DMS 273 (cell line): ENCODE measurements around the gene GALNT16.

ENCODE experiments used
- DNase-seq: peaks from one replicate; lab custom pipeline; 2025; ENCODE audit not compliant: unreplicated experiment; lab: John Stamatoyannopoulos, UW

GALNT16 gene

DNA sequence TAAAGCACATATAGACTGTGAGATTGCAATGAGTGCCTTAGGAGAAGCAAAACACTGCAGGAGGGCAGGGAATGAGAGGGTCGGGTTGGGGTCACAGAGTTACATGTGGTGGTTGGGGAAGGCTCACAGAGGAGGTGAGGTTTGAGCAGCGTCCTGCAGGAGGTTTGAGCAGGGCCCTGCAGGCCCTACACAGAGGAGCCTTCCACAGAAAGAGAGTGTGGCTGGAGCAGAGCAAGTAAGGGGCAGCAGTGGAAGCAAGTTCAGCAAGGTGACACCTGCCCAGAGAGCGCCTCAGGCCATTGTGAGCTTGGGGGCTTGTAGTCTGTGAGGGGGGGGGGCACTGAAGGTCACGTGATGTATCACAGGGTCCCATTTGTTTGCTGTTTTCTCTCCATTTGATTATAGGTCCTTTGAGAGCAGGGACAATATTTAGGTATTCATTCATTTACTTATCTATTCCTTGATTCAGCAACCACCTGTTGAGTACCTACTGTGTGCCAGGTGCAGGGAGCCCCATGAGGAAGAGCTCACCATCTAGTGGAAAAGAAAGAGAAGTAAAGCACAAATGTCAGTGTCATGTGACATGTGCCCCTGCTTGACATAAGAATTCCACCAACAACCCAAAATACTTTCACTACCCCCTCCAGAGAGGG is 56.6 kb downstream of the GALNT16 start:
- no peak for DNase-seq

DNA sequence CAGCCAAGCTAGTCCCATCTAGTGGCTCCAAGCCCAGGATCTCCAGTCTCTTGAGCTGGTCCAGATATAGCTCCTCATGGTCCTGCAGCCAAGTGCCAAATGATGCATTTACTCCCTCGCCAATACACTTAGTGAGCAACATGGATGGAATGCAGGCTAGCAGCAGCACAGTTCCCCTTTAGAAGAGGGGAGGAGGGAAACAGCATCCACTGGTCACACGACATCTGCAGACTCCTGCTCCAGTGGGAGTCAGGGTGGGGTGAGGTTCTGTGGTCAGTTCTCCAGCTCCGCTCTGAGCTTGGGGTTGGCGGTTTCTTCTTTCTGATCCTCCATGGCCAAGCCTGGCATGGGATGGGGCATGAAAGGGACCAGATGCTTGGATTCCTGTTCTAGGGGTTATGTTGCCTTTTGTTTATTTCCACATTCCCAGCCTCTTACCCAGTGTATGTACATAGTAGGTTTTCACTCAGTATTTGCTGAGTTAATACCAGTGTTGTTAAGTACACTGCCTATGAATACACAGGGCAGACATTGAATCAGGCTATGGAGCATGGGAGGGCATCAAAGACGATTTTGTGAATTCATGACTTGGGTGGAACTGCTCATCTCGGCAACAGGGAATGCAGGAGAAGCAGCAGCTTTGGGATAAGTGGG is 57.3 kb downstream of the GALNT16 start:
- no peak for DNase-seq

DNA sequence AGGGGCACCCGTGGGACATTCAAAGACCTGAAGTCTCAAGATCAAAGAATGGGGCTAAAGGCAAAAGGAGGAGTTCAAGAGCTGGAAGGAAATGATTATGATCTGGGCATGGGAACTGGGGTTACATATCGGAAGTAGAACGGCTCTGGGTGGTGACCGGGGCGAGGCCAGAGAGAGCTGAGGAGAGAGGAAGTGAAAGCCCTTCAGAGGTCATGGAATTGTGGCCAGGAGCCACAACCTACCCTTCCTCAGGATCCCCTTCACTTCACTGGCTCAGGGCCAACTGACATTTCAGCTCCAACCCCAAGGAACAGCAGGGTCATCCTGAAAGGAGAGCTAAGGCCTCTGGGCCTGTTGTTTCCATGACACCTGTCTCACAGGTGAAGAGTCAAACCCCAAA is 57.8 kb downstream of the GALNT16 start:
- no peak for DNase-seq

DNA sequence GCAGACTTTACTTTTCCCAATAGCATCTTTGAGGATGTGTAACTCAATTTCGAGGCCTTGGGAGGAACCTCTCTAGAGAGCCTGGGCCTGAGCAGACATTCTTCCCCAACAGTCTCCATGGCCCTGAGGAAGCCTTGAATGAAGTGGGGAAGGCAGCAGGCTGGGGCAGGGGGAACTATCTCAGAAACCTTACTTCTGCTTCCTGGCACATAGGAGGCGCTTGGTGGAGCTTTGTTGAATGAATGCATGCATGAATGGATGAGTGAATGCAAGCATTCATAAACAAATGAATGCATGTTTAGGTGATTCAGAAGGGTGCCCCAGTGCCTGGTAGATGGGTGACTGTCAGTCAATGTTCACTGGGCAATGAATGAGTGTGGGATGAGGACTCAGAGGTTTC is 58.3 kb downstream of the GALNT16 start:
- DNase-seq: no peak

DNA sequence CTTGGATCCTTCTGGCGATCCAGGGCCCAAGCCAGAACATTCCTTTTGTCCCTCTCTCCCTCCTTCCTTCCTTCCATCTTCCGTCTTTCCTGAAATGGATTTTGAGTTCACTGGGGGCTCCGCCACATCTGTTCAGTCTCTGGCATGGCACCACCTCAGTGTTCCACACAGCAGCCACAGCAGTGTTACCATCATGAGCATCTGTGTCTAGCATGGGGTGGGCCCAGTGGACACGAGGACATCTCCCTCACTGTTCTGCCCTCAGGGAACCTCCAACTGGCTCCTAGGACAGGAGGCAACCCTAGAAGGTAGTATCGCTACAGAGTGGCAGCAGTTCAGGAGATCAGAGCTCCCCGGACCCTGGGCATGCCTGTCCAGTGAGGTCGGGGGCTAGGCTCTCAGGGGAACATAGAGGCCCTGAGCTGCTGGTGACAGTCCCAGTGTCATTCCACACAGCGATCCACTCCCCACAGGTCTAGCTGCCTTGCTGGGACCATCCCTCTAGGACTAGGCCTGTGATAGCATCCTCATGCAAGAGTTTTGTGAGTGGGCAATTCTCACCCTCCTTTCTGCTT is 59.0 kb downstream of the GALNT16 start:
- no peak for DNase-seq

DNA sequence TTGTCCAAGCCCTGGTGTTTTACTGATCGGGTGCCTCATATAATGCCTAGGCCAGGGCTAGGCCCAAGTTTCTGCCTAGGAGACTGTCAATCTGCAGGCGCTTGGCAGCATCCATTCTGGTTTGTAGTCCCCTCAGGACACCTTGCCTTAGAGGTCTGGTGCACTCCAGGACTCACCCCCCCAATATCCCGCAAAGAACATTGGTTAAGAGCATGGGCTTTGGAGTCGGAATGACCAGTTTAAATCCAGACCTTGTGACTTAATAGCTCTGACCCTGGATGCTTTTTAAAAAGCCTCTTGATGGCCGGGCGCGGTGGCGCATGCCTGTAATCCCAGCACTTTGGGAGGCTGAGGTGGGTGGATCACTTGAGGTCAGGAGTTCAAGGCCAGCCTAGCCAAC is 60.0 kb downstream of the GALNT16 start:
- DNase-seq: no peak

DNA sequence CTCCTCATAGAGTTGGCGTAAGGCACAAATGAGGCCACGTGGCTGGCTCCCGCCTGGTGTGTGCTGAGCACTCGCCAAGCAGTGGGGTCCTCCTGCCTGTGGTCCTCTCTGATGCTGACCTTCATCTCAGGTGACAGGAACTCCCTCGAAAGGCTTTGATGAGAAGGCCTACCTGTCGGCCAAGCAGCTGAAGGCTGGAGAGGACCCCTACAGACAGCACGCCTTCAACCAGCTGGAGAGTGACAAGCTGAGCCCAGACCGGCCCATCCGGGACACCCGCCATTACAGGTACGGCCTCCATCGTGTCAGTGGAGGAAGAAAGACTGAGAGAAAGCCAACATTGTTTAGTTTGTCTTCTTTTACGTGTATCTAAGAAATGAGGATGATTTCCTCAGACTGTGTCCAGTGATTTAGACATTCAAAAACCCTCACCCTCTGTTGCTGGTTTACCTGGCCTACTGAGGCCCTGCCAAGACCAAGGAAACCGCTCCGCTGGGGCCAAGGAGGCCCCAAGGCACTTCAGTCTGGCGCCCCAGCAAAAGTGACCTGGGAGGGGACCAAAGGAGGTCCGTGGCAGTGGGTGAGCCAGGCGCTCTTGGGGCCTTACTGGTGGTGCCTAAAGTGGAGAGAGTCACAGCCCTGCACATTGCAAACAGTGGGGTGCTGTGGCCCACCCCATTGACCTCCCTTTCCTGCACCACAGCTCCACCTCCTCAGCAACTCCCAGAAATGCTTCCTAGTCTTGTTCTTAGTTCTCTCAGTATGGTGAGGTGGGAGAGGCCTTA is 60.8 kb downstream of the GALNT16 start:
- DNase-seq: no peak

DNA sequence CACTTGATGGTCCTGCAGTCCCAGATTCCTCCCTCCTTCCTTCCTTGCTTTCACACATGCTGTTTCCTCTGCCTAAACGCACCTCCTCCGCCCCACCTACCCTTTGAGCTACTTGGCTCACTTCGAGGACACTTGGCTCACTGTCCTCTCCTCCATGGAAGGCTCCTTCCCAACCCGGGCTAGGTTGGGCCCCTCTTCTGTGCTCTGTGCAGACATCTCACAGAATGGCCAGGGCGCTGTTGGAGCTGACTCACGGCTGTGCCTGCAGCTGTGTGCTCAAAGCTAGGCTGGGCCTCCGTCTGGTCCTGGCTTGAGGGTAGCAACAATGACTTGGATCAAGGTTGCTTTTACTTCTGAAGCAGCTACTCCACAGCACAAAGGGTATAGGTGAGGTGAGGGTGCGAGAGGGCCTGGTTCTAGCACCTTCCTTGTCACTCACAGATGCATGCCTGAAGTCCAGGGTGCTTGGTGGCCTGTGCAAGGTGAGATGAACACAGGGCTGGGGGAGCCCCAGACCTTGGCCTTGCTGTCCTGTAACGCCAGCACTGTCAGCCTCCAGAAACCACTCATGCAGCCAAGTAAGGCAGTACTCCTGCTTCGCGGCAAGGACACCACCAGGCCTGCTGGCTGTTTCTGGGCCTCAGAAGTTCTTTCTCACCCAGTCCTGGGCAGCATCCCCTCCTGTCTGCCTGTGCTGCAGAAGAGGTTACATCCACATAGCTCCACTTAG is 61.8 kb downstream of the GALNT16 start:
- no peak for DNase-seq

DNA sequence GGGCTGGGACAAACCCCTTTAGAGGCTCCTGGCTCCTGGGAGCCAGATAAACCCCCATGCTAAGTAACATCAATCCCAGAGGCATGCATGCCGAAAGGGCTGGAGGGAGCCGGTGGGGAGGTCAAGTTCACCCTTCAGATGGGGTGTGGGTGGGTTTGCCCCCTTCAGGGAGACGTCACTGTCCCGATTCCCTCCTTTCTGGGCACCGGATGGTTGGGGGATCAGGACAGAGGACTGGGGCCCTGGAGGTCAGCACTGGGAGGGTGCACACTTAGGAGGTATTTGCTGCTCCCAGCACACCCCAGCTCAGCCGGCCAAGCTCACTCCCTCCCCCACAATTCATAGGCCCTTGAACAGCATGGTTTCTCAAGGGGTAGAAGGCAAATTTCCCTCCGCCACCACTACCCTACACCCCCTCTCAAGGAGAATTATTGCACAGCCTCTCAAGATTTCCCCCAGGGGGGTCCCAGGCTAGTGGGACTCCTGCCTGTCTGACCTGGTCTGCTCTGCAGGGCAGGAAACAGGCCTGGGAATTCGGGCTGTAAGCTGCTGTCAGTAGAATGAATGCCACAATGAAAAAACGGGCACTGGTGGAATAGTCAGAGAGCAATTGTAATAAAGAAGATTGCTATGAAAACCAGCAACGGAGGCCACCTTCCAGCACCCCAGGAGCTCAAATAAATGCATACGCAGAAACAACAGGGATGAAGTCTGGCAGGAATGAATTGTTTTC is 63.5 kb downstream of the GALNT16 start:
- DNase-seq: no peak

DNA sequence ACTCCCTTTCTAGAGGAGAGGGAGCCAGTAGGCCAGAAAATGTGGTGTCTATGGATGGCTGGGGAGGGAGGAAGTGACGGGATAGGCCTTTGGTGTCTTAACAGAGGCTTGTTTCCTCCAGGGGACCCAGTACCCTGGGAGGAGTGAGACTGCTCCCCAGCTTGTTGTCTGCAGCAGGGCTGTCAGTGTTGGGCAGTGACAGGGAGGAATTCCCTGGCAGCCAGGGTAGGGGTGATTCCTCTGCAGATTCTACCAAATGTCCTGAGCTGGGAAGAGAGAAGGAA is 64.0 kb downstream of the GALNT16 start:
- DNase-seq: no peak

DNA sequence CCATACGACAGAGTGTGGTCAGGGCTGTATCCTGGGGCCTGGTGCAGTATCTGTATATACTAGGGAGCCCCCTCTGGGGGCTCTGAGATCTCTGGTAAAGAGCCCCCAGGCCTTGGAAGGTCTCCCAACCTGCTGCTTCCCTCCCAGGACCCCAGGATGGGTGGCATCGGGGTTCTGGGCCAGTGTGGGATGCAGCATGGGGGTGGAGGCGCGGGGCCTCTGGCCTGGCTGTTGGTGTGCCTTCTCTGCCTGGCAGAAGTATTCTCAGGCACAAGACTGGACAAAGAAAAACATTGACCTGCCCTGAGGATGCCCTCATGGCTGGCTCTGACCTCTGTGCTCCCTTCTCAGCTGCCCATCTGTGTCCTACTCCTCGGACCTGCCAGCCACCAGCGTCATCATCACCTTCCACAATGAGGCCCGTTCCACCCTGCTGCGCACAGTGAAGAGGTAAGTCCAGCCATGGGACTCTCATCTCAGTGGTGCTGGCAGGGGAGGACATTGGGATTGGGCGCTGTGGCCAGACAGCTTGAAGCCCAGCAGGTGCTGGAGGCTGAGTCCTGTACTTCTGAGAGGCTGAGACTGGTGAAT is 64.5 kb downstream of the GALNT16 start:
- no peak for DNase-seq

DNA sequence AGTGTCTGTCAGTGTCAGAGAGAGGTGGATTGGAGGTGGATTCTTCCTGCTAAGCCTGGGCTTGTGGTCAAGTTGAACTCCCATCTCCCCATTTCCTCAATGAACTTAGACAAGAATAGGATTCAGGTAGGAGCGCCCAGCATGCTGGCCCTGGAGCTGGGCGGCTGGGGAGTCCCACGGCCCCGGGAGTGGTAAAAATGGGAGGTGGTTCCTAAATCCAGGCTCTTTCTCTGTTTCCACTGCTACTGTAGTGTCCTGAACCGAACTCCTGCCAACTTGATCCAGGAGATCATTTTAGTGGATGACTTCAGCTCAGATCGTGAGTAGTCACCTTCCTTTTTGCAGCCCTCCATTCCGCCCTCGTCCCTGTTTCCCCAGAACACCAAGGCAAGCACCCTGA is 65.1 kb downstream of the GALNT16 start:
- no peak for DNase-seq

DNA sequence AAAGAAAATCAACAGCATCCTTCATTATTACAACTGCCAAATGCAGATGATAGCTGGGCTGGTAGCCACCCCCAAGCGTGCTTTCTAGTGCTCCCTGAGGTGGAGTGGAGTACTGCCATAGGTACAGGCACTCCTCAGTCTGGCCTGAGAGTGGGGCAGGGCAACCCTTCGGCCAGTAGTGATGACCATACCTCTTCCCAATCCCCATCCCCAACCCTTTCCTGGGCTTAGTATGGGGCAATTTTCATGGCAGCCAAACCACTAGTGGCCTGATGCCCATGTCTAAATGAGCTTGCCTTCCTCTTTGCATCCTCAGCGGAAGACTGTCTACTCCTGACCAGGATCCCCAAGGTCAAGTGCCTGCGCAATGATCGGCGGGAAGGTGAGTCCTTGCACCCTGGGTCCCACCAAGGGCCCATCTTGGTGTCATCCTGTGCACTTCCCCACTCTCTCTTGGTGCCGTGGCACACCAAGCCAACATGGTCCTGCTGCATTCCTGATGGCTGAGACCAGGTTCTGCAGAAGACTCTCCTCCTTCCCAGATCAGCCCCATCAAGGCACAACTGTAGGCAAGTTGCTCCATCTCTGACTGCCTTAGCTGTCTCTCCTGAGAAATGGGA is 65.8 kb downstream of the GALNT16 start:
- DNase-seq: peak; percentile 10

DNA sequence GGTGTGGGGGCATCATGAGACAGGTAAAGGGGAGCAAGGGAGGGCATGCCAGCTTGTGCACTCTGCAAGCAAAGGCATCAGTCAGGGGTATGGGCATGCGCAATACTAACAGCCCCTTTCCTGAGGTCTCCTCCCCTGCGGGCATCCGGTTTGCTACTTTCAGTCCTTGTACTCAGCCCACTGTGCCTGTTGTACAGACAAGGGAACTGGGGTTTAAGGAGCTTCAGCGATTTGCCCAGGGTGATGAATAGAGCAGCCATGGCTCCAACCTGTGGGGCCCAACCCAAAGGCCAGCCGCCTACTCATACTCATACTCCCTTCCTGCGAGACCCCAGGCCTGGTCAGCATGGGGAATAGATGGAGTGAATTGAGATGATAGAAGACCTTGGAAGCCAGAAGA is 66.7 kb downstream of the GALNT16 start:
- no peak for DNase-seq

DNA sequence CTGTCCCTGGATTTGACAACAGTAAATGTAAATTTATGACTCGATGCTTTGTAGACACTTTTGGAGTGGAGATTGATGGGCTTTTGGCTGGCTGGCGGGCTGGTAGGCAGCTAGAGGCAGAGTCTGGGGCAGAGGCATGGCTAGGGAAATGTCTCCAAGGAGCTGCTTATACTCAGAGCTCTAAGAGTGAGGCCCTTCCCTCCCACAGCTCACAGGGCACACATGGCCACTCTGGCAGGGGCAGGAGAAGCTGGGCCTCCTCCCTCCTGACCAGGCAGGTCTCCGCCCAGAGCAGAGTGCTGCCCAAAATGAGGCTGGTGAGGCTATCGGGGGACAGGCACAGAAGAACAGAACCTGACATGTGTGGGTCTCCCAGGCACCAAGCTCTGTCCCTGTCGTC is 67.5 kb downstream of the GALNT16 start:
- DNase-seq: no peak

DNA sequence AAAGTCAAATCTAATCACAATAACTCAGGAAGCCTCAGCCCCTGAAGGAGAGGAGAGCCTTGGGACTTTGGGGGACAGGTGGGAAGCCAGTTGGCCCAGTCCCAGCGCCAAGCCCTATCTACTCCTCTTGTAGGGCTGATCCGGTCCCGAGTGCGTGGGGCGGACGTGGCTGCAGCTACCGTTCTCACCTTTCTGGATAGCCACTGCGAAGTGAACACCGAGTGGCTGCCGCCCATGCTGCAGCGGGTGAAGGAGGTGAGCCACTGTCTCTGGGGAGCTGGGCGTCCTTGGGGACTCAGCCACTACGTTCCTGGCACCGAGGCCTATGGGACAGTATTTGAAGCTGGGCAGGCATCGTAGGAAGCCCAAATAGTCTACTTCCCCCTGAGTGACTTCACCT is 68.4 kb downstream of the GALNT16 start:
- no peak for DNase-seq

DNA sequence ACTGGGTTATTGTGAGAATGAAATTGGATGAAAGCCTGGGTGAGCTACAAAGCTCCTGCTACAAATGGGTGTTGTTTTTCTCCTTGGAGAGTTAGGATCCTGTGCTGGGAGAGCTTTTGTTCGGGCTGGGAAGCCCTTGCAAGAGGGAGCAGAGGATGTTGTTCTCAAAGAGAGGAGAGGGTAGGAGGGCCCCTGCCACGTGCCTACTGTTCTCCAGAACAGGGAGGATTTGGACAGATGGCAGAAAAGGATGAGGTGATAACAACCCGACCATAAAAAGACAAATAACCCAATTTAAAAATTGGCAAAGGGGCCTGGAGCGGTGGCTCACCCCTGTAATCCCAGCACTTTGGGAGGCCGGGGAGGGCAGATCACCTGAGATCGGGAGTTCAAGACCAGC is 68.8 kb downstream of the GALNT16 start:
- DNase-seq: peak; percentile 63

DNA sequence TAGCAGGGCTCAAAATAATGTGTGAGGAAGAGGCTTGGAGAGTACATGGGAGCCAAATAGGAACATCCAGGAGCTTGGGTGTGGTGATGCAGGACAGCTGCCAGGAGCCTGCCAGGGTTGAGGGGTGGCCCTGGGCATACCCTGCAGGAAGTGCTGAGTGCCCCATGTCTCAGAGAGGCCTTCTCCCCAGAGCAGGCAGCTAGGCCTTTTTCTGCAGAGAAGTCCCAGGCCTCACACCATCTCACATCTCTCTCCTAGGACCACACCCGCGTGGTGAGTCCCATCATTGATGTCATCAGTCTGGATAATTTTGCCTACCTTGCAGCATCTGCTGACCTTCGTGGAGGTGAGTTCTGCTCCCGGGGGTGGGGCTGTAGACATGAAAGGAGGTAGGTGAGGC is 71.2 kb downstream of the GALNT16 start:
- no peak for DNase-seq

DNA sequence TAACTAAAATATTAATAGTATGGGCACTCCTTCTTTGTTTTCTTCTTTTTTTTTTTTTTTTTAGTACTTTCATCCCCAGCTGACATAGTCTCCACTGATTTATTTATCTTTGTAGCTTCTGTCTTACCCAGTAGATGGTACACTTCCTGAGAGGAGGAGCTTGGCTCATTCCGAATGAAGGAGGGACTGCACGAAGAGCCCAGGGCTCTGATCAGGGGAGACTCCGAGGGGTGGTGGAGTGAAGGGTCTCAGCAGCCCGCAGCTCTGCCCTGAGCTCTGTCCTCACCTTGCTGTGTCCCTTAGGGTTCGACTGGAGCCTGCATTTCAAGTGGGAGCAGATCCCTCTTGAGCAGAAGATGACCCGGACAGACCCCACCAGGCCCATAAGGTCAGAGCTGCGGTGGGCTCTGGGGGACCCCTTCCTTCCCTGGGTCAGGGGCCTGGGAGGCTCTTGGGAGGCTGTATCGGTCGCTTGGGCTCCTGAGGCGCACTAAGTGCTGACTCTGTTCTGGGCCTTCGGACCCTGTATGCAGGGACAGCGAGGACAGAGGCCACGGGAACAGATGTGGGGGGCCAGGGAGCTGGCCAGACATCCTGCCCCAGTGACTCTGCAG is 72.9 kb downstream of the GALNT16 start:
- DNase-seq: no peak
